GM12801 (cell line): ENCODE results near the gene ASB10.

Experiments used
- CTCF ChIP-seq: IDR thresholded peaks from one replicate; pipeline ENCODE4 v1.5.1; 2011; ENCODE audit warnings: control low read depth; ENCODE audit not compliant: insufficient read length; ENCODE audit errors: extremely low read depth

Gene ASB10

GRCh38 chr7:151167197-151167961, 19.7 kb downstream of the ASB10 start, which contains the start of gene GBX1:
GBX1 (minus strand) TSS chr7:151167694; CDS start chr7:151167548, 146 bp downstream.
- no peak for TF ChIP-seq CTCF

GRCh38 chr7:151166629-151167196, 20.3 kb downstream of the ASB10 start:
- no peak for TF ChIP-seq CTCF

GRCh38 chr7:151161757-151162156, 25.3 kb downstream of the ASB10 start:
- TF ChIP-seq CTCF: no peak

GRCh38 chr7:151157645-151158329, 29.3 kb downstream of the ASB10 start:
- TF ChIP-seq CTCF: no peak

- no peak for TF ChIP-seq CTCF
Measured at GRCh38 chr7:151152643-151153513, 34.2 kb downstream of the ASB10 start.

- TF ChIP-seq CTCF: no peak
Measured at GRCh38 chr7:151150388-151150787, 36.7 kb downstream of the ASB10 start.
